ENCODE data around the gene KIF2A.

The KIF2A gene

GRCh38 chr5:62326702-62327101 lies 20.7 kb downstream of the KIF2A start:
- H3K4me3 ChIP-seq (ENCODE audit: low read depth, low read length): no peak overlapping the region
- TF ChIP-seq CTCF (IDR thresholded peaks at IDR 0.05; ENCODE audit: borderline replicate concordance, insufficient read depth, low read depth, low read length): no peak

- TF ChIP-seq CTCF (IDR thresholded peaks at IDR 0.05; ENCODE audit: borderline replicate concordance, insufficient read depth, low read depth, low read length): no peak
- H3K4me3 ChIP-seq (ENCODE audit: low read depth, low read length): no peak overlapping the region
Measured at GRCh38 chr5:62327138-62328053, 21.4 kb downstream of the KIF2A start.

- no peak overlapping the region for H3K4me3 ChIP-seq (ENCODE audit: low read depth, low read length)
- TF ChIP-seq CTCF (IDR thresholded peaks at IDR 0.05; ENCODE audit: borderline replicate concordance, insufficient read depth, low read depth, low read length): no peak
Measured at GRCh38 chr5:62328772-62329491, 22.9 kb downstream of the KIF2A start.

- TF ChIP-seq CTCF (IDR thresholded peaks at IDR 0.05; ENCODE audit: borderline replicate concordance, insufficient read depth, low read depth, low read length): no peak
- no peak overlapping the region for H3K4me3 ChIP-seq (ENCODE audit: low read depth, low read length)
Measured at GRCh38 chr5:62330302-62330701, 24.3 kb downstream of the KIF2A start.

GRCh38 chr5:62331921-62332320 lies 25.9 kb downstream of the KIF2A start:
- TF ChIP-seq CTCF (IDR thresholded peaks at IDR 0.05; ENCODE audit: borderline replicate concordance, insufficient read depth, low read depth, low read length): no peak
- no peak overlapping the region for H3K4me3 ChIP-seq (ENCODE audit: low read depth, low read length)

- H3K4me3 ChIP-seq (ENCODE audit: low read depth, low read length): no peak overlapping the region
- TF ChIP-seq CTCF (IDR thresholded peaks at IDR 0.05; ENCODE audit: borderline replicate concordance, insufficient read depth, low read depth, low read length): no peak
Measured at GRCh38 chr5:62333250-62333794, 27.3 kb downstream of the KIF2A start.

Measured in GM12875 (cell line).